ENCODE measurements around the gene EXOC6. TPM values are rescaled to one million over a fixed set of nuclear protein-coding genes. Genes with fewer than 3 reads are reported as not detected.

EXOC6 gene
- total RNA-seq, 2 donors from 2014 or later, result 12.6 to 15.2 TPM

GRCh38 chr10:92867235-92867634 lies 18.9 kb downstream of the EXOC6 start:
- intact Hi-C loops (cut with DNase I), result no loop called here
- Histone ChIP-seq H3K4me1 (no peaks in the 10 kb centered on the region), H3K9ac (ENCODE audit: low read depth in 2 of 2, low read length in 2 of 2) (no peak overlapping the region), H3K36me3 (no peaks in the 10 kb centered on the region), H3K27ac (no peak overlapping the region), H3K4me3 (no peak overlapping the region), H3K9me3 (no peaks in the 10 kb centered on the region), H3K27me3 (no peaks in the 10 kb centered on the region)
- TF ChIP-seq CTCF (IDR thresholded peaks at IDR 0.05), result no peak
- DNase-seq, result no peak

GRCh38 chr10:92868036-92868435 lies 19.7 kb downstream of the EXOC6 start:
- Histone ChIP-seq H3K4me1 (no peaks in the 10 kb centered on the region), H3K4me3 (no peak overlapping the region), H3K9me3 (no peaks in the 10 kb centered on the region), H3K36me3 (no peaks in the 10 kb centered on the region), H3K27ac (no peak overlapping the region), H3K9ac (ENCODE audit: low read depth in 2 of 2, low read length in 2 of 2) (no peak overlapping the region), H3K27me3 (no peaks in the 10 kb centered on the region)
- TF ChIP-seq CTCF (IDR thresholded peaks at IDR 0.05), result no peak
- intact Hi-C loops (cut with DNase I), result no loop called here
- no peak for DNase-seq

- no peak overlapping the region for H3K9ac ChIP-seq (ENCODE audit: low read depth in 2 of 2, low read length in 2 of 2)
- H3K4me3 ChIP-seq, result no peak overlapping the region
- no peaks in the 10 kb centered on the region for H3K4me1 ChIP-seq
- no peaks in the 10 kb centered on the region for H3K9me3 ChIP-seq
- intact Hi-C loops (cut with DNase I), result no loop called here
- H3K36me3 ChIP-seq, result no peaks in the 10 kb centered on the region
- no peak overlapping the region for H3K27ac ChIP-seq
- no peaks in the 10 kb centered on the region for H3K27me3 ChIP-seq
- TF ChIP-seq CTCF (IDR thresholded peaks at IDR 0.05), result no peak
- DNase-seq, result no peak
Measured at GRCh38 chr10:92868557-92868956, 20.2 kb downstream of the EXOC6 start.

- Histone ChIP-seq H3K4me1 (no peaks in the 10 kb centered on the region), H3K27me3 (no peaks in the 10 kb centered on the region), H3K4me3 (no peak overlapping the region), H3K9me3 (no peaks in the 10 kb centered on the region), H3K9ac (ENCODE audit: low read depth in 2 of 2, low read length in 2 of 2) (no peak overlapping the region), H3K27ac (no peak overlapping the region), H3K36me3 (no peaks in the 10 kb centered on the region)
- intact Hi-C loops (cut with DNase I), result no loop called here
- no peak for DNase-seq
- TF ChIP-seq CTCF (IDR thresholded peaks at IDR 0.05), result no peak
Measured at GRCh38 chr10:92873029-92873428, 24.7 kb downstream of the EXOC6 start.

- H3K4me3 ChIP-seq, result no peak overlapping the region
- no peaks in the 10 kb centered on the region for H3K9me3 ChIP-seq
- H3K27me3 ChIP-seq, result no peaks in the 10 kb centered on the region
- no peak overlapping the region for H3K9ac ChIP-seq (ENCODE audit: low read depth in 2 of 2, low read length in 2 of 2)
- H3K36me3 ChIP-seq, result no peaks in the 10 kb centered on the region
- no peak overlapping the region for H3K27ac ChIP-seq
- DNase-seq, result no peak
- intact Hi-C loops (cut with DNase I), result loop anchor here (5.0 kb wide), 1 partner anchor 34 kb away; no protein-coding TSS in a partner anchor
- no peaks in the 10 kb centered on the region for H3K4me1 ChIP-seq
- TF ChIP-seq CTCF (IDR thresholded peaks at IDR 0.05), result no peak
Measured at GRCh38 chr10:92876509-92877036, 28.3 kb downstream of the EXOC6 start.

Data from colonic mucosa (tissue), 4 donors.